ENCODE data around the gene GAB1.

GRCh38 chr4:143344774-143345173, 8.1 kb downstream of the GAB1 start:
- TF ChIP-seq CTCF (IDR thresholded peaks at IDR 0.05): no peak
- TF ChIP-seq POLR2A (IDR thresholded peaks at IDR 0.05): no peak
- TF ChIP-seq POLR2AphosphoS5 (IDR thresholded peaks at IDR 0.05): no peak
